H1 (cell line): Measurements from ENCODE around the gene PASK. TPM values are rescaled to one million over a fixed set of nuclear protein-coding genes. Genes with fewer than 3 reads are reported as not detected.

Experiments
- CTCF ChIA-PET: fragments of 300-600 bp; sonication (Branson Sonifier 250); formaldehyde crosslinking; loops from one replicate; lab custom pipeline; 2021; ENCODE audit not compliant: partially characterized antibody; lab: Charles Lee
- POLR2A ChIA-PET: fragments of 300-600 bp; sonication (Branson Sonifier 250); formaldehyde crosslinking; loops from one replicate; lab custom pipeline; 2021; ENCODE audit warnings: inconsistent platforms; ENCODE audit not compliant: partially characterized antibody; lab: Charles Lee
- DNase-seq, 2 experiments: peaks; one replicate each; pipeline versions ENCODE4 v3.0.0 to v3.0.0-alpha.2; 2010 to 2022; ENCODE audit warnings: low spot score in 2 of 2, low read depth in 1 of 2, mixed read lengths in 1 of 2
- FAIRE-seq: peaks from 2 replicates; lab custom pipeline; 2011; peaks lifted over from hg19 to GRCh38; lab: Jason Lieb, UNC
- H2AFZ ChIP-seq: 2 replicates; pipeline ENCODE4 v1.8.1; 2012; ENCODE audit warnings: low read length, inconsistent platforms
- H2AK5ac ChIP-seq: 2 replicates; pipeline ENCODE4 v1.6.1; 2013; ENCODE audit warnings: low read depth, low read length
- H2BK120ac ChIP-seq: replicated peaks from 2 replicates; pipeline ENCODE3; 2013; ENCODE audit warnings: low read depth, low read length, inconsistent platforms
- H2BK12ac ChIP-seq: 2 replicates; pipeline ENCODE4 v1.6.1; 2013; ENCODE audit warnings: low read depth, low read length
- H2BK15ac ChIP-seq: 2 replicates; pipeline ENCODE4 v1.6.1; 2013; ENCODE audit warnings: low read length
- H2BK20ac ChIP-seq: 2 replicates; pipeline ENCODE4 v1.6.1; 2013; ENCODE audit warnings: low read length
- H2BK5ac ChIP-seq: 2 replicates; pipeline ENCODE4 v1.6.1; 2013; ENCODE audit warnings: low read depth, low read length
- H3K14ac ChIP-seq: 2 replicates; pipeline ENCODE4 v1.6.1; 2013; ENCODE audit warnings: inconsistent platforms; ENCODE audit not compliant: insufficient read length
- H3K18ac ChIP-seq: 2 replicates; pipeline ENCODE4 v1.6.1; 2013; ENCODE audit warnings: low read length; ENCODE audit errors: extremely low read depth
- H3K23ac ChIP-seq: 2 replicates; pipeline ENCODE4 v1.6.1; 2013; ENCODE audit warnings: inconsistent platforms; ENCODE audit not compliant: insufficient read length
- H3K23me2 ChIP-seq: 2 replicates; pipeline ENCODE4 v1.6.1; 2013; ENCODE audit warnings: low read depth, low read length
- H3K27ac ChIP-seq: 2 replicates; pipeline ENCODE4 v1.6.1; 2011; ENCODE audit warnings: low read depth, low read length, inconsistent platforms
- H3K27me3 ChIP-seq, 4 experiments: replicated peaks in 1 of 4; 1 replicate in 1 of 4; 2 replicates in 3 of 4; pipeline versions ENCODE4 v1.6.1 to v1.8.1; 2011 to 2013; ENCODE audit warnings: low read length in 3 of 4, mild to moderate bottlenecking in 3 of 4, inconsistent platforms in 2 of 4, mixed read lengths in 2 of 4, moderate library complexity in 1 of 4; ENCODE audit not compliant: control insufficient read depth in 3 of 4, insufficient read depth in 3 of 4; ENCODE audit errors: extremely low read depth in 1 of 4
- H3K36me3 ChIP-seq, 4 experiments: 2 replicates each; pipeline versions ENCODE4 v1.6.1 to v1.8.1; 2011 to 2013; ENCODE audit warnings: mild to moderate bottlenecking in 4 of 4, low read length in 3 of 4, moderate library complexity in 2 of 4, control low read depth in 1 of 4, inconsistent platforms in 1 of 4; ENCODE audit not compliant: insufficient read depth in 4 of 4, control insufficient read depth in 2 of 4
- H3K4ac ChIP-seq: replicated peaks from 2 replicates; pipeline ENCODE3; 2013; ENCODE audit warnings: low read length, low read depth, mixed read lengths, inconsistent platforms; ENCODE audit not compliant: insufficient read length
- H3K4me1 ChIP-seq, 4 experiments: replicated peaks in 1 of 4; 1 replicate in 1 of 4; 2 replicates in 3 of 4; pipeline versions ENCODE4 v1.6.1 to v1.8.1; 2011 to 2013; ENCODE audit warnings: low read length in 3 of 4, inconsistent platforms in 2 of 4, mixed read lengths in 1 of 4; ENCODE audit not compliant: insufficient read depth in 4 of 4, control insufficient read depth in 3 of 4
- H3K4me2 ChIP-seq, 2 experiments: 2 replicates each; pipeline versions ENCODE4 v1.6.1 to v1.8.1; 2011 to 2013; ENCODE audit warnings: low read depth in 2 of 2, low read length in 2 of 2, control low read depth in 1 of 2, inconsistent platforms in 1 of 2, mild to moderate bottlenecking in 1 of 2; ENCODE audit not compliant: insufficient read depth in 1 of 2
- H3K4me3 ChIP-seq, 4 experiments: fragments of 200-600, 300-600 bp in 1 of 4; sonication (generic), shearing (Covaris generic), sonication (Bioruptor Twin) in 1 of 4; 2 replicates each; pipeline versions ENCODE4 v1.5.1 to v1.8.1; 2011 to 2016; ENCODE audit warnings: low read length in 4 of 4, low read depth in 3 of 4, control low read depth in 2 of 4, inconsistent platforms in 2 of 4, mild to moderate bottlenecking in 2 of 4, mixed read lengths in 1 of 4, moderate library complexity in 1 of 4; ENCODE audit not compliant: insufficient read depth in 2 of 4; ENCODE audit errors: extremely low read depth in 1 of 4
- H3K56ac ChIP-seq: replicated peaks from 2 replicates; pipeline ENCODE3; 2013; ENCODE audit warnings: low read depth, mild to moderate bottlenecking, mixed read lengths, low read length, inconsistent platforms; ENCODE audit not compliant: insufficient read length
- H3K79me1 ChIP-seq: 2 replicates; pipeline ENCODE4 v1.6.1; 2013; ENCODE audit warnings: low read depth, low read length, control low read depth
- H3K79me2 ChIP-seq, 2 experiments: 2 replicates each; pipeline versions ENCODE4 v1.6.1 to v1.8.1; 2012 to 2013; ENCODE audit warnings: low read length in 2 of 2, mild to moderate bottlenecking in 2 of 2, inconsistent platforms in 1 of 2; ENCODE audit not compliant: insufficient read depth in 2 of 2, control insufficient read depth in 1 of 2
- H3K9ac ChIP-seq, 4 experiments: replicated peaks in 1 of 4; 1 replicate in 1 of 4; 2 replicates in 3 of 4; pipeline versions ENCODE4 v1.6.1 to v1.8.1; 2011 to 2013; ENCODE audit warnings: low read depth in 3 of 4, low read length in 3 of 4, control low read depth in 2 of 4, mild to moderate bottlenecking in 2 of 4, moderate library complexity in 2 of 4, inconsistent platforms in 1 of 4; ENCODE audit errors: extremely low read depth in 1 of 4
- H3K9me3 ChIP-seq, 2 experiments: 2 replicates each; pipeline versions ENCODE4 v1.6.1 to v1.8.1; 2012 to 2013; ENCODE audit warnings: mild to moderate bottlenecking in 2 of 2, moderate library complexity in 2 of 2, control low read depth in 1 of 2, inconsistent platforms in 1 of 2, low read depth in 1 of 2, low read length in 1 of 2, mixed read lengths in 1 of 2; ENCODE audit not compliant: insufficient read depth in 2 of 2
- H4K20me1 ChIP-seq, 2 experiments: replicated peaks in 1 of 2; 2 replicates each; pipeline versions ENCODE3 to v1.8.1; 2011 to 2013; ENCODE audit warnings: inconsistent platforms in 2 of 2, low read length in 2 of 2, mild to moderate bottlenecking in 1 of 2; ENCODE audit not compliant: insufficient read depth in 2 of 2, control insufficient read depth in 1 of 2
- H4K5ac ChIP-seq: 2 replicates; pipeline ENCODE4 v1.6.1; 2013; ENCODE audit warnings: low read length, low read depth, mixed read lengths, inconsistent platforms; ENCODE audit not compliant: insufficient read length
- H4K8ac ChIP-seq: 2 replicates; pipeline ENCODE4 v1.8.0; 2013; ENCODE audit warnings: mild to moderate bottlenecking, moderate library complexity, low read length, inconsistent platforms; ENCODE audit not compliant: insufficient read depth; ENCODE audit errors: extremely low read depth
- H4K91ac ChIP-seq: replicated peaks from 2 replicates; pipeline ENCODE3; 2013; ENCODE audit warnings: low read length, mixed read lengths, inconsistent platforms; ENCODE audit not compliant: insufficient read length
- ASH2L ChIP-seq: fragments of 200-600, 300-600 bp; sonication (generic); IDR thresholded peaks from one replicate; pipeline ENCODE4 v1.7.1; 2017; ENCODE audit warnings: low read length
- EP300 ChIP-seq, 2 experiments: IDR thresholded peaks; 1 replicate in 1 of 2; 2 replicates in 1 of 2; pipeline ENCODE4 v1.6.1; 2011 to 2012; ENCODE audit warnings: low read depth in 2 of 2, low read length in 2 of 2, mild to moderate bottlenecking in 2 of 2, borderline replicate concordance in 1 of 2, inconsistent platforms in 1 of 2, moderate library complexity in 1 of 2
- HDAC6 ChIP-seq: IDR thresholded peaks from one replicate; pipeline ENCODE4 v1.7.1; 2012; ENCODE audit warnings: low read depth, mild to moderate bottlenecking, inconsistent platforms, low read length, moderate library complexity
- KDM1A ChIP-seq: fragments of 200-600, 300-600 bp; sonication (generic); IDR thresholded peaks from 2 replicates; pipeline ENCODE4 v1.7.1; 2016; ENCODE audit warnings: mild to moderate bottlenecking, low read length, borderline replicate concordance
- PHF8 ChIP-seq: fragments of 200-600 bp; sonication (generic); conservative IDR thresholded peaks from 2 replicates; pipeline ENCODE4 v1.7.1; 2012; ENCODE audit warnings: low read depth, mild to moderate bottlenecking, inconsistent platforms, low read length, moderate library complexity
- POLR2A ChIP-seq, 2 experiments: IDR thresholded peaks; 1 replicate in 1 of 2; 2 replicates in 1 of 2; pipeline ENCODE4 v1.6.1; 2011; ENCODE audit warnings: low read depth in 2 of 2, low read length in 2 of 2, mild to moderate bottlenecking in 2 of 2; ENCODE audit errors: control extremely low read depth in 1 of 2
- RFX5 ChIP-seq: IDR thresholded peaks from 2 replicates; pipeline ENCODE4 v1.6.1; 2011; ENCODE audit warnings: low read depth, low read length, improper control_type of control experiment, borderline replicate concordance
- SIRT6 ChIP-seq: IDR thresholded peaks from one replicate; pipeline ENCODE4 v1.7.1; 2012; ENCODE audit warnings: low read length, inconsistent platforms
- SP1 ChIP-seq: IDR thresholded peaks from 2 replicates; pipeline ENCODE4 v1.6.1; 2011; ENCODE audit warnings: low read depth, low read length
- TAF7 ChIP-seq: optimal IDR thresholded peaks from 2 replicates; pipeline ENCODE3; 2011; ENCODE audit warnings: low read depth, mild to moderate bottlenecking, inconsistent platforms, low read length, moderate library complexity, borderline replicate concordance
- TCF12 ChIP-seq: IDR thresholded peaks from 2 replicates; pipeline ENCODE4 v1.6.1; 2011; ENCODE audit warnings: low read depth, mild to moderate bottlenecking, low read length
- WGBS, 2 experiments: shearing (Covaris generic) in 1 of 2; methylation state at CpG; one replicate each; pipeline versions ENCODE4 v1.1.6 to v1.1.7; 2013 to 2015; ENCODE audit warnings: low lambda C conversion rate in 2 of 2, mixed read lengths in 2 of 2, inconsistent platforms in 1 of 2, low coverage in 1 of 2, missing lambda C conversion rate in 1 of 2; ENCODE audit not compliant: insufficient replicate concordance in 2 of 2, insufficient coverage in 1 of 2, insufficient read length in 1 of 2; ENCODE audit errors: extremely low coverage in 1 of 2, missing lambda C conversion rate in 1 of 2; 5-methylcytosine and 5-hydroxymethylcytosine counted together
- polyA plus RNA-seq, 7 experiments: library from polyadenylated mRNA; depleted of rRNA in 3 of 7; stranded (reverse) in 5 of 7; unstranded in 2 of 7; fragments of >200 nt in 5 of 7; fragments of 200-250 nt in 2 of 7; gene quantifications; 1 replicate in 5 of 7; 2 replicates in 1 of 7; 4 replicates in 1 of 7; pipeline versions ENCODE4 v1.2.1 to v1.2.3, GENCODE V29; 2011 to 2013; ENCODE audit warnings: missing spikeins in 2 of 7, mixed read lengths in 2 of 7
- total RNA-seq: library from RNA; stranded (reverse); fragmentation: NEBNext Ultra II Directional; extraction: Animal tissue kit (Norgen Biotek cat#: 25700); gene quantifications from 2 replicates; pipeline ENCODE4 v1.2.1, GENCODE V29; 2021
- TF ChIP-seq, protein P1 (sequence below): IDR thresholded peaks from 2 replicates; pipeline ENCODE4 v1.6.1; 2012; ENCODE audit warnings: inconsistent platforms
- TF ChIP-seq, protein P2 (sequence below): IDR thresholded peaks from 2 replicates; pipeline ENCODE4 v1.6.1; 2011; ENCODE audit warnings: low read depth, mild to moderate bottlenecking, low read length; ENCODE audit not compliant: insufficient read depth

Gene PASK
- total and polyA plus RNA-seq, 2 of the 8 experiments (the other 6 are each of a cell fraction or from before 2014, with no cell fraction given) = 20.5 to 66.1 TPM

DNA sequence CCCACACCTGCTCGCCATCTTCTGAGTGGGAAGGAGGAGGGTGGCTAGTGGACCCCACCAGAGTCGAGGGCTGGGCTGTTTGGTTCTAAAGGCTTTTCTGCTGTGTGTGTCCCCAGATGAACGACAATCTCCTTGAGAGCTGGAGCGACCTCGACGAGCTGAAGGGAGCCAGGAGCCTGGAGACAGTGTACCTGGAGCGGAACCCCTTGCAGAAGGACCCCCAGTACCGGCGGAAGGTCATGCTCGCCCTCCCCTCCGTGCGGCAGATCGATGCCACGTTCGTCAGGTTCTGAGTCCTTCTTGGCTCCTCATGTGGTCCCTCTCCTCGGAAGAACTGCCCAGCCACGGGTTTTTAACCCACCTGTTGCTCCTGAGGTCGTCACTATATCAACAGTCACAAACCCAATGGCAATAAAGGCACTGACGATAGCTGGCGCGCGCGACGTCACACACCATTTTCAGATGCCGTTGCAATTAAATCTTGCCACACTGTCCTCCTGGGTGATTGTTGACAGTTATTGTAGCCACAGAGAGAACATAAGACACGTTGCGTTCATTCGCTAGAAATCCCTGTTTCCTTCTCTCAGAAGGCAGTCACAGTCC is 33.4 kb upstream of the PASK start:
- Histone ChIP-seq H4K91ac (no peak overlapping the region), H2BK15ac (no peak overlapping the region), H3K4me2 (no peak overlapping the region), H3K56ac (no peak overlapping the region), H3K14ac (no peak overlapping the region), H2BK20ac (no peak overlapping the region), H4K20me1 (peaks cover 0 to 3% of the 10 kb centered on the region in 2 experiments), H3K79me2 (no peaks in the 10 kb centered on the region), H3K9me3 (no peaks in the 10 kb centered on the region), H2AFZ (no peak overlapping the region), H2AK5ac (no peak overlapping the region), H3K4me3 (no peak overlapping the region), H3K79me1 (no peaks in the 10 kb centered on the region), H3K36me3 (no peaks in the 10 kb centered on the region), H2BK120ac (no peak overlapping the region), H3K27ac (no peak overlapping the region), H3K27me3 (no peaks in the 10 kb centered on the region), H3K23me2 (no peaks in the 10 kb centered on the region), H3K23ac (no peak overlapping the region), H2BK12ac (no peak overlapping the region), H3K9ac (no peak overlapping the region), H4K5ac (no peak overlapping the region), H4K8ac (no peak overlapping the region), H2BK5ac (no peak overlapping the region), H3K18ac (no peak overlapping the region), H3K4me1 (peaks cover 0 to 3% (median 2%) of the 10 kb centered on the region in 4 experiments; a peak in 3 of 7 replicates), H3K4ac (no peak overlapping the region)
- WGBS, 2 experiments = 90% methylated on average over 28 of the region's 28 CpGs; no CpG with 5 or more reads in 1 of the 2 experiments
- POLR2A ChIA-PET = interaction anchor here (1.0 kb wide), 1 partner anchor 35 kb away, joined by 4 read pairs; no protein-coding TSS in a partner anchor
- CTCF ChIA-PET = interaction anchor here (1.2 to 2.5 kb wide), 3 partner anchors 32 to 40 kb away, joined by 4 to 15 read pairs (median 4); partner anchors contain the start of genes PASK and PPP1R7
- no peak for FAIRE-seq
- DNase-seq = no peak
- TF ChIP-seq, protein P1, sequence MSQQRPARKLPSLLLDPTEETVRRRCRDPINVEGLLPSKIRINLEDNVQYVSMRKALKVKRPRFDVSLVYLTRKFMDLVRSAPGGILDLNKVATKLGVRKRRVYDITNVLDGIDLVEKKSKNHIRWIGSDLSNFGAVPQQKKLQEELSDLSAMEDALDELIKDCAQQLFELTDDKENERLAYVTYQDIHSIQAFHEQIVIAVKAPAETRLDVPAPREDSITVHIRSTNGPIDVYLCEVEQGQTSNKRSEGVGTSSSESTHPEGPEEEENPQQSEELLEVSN = no peak
- TF ChIP-seq TAF7 = no peak
- no peak for TF ChIP-seq SIRT6
- no peak for TF ChIP-seq POLR2A (IDR thresholded peaks at IDR 0.05; ENCODE audit: control extremely low read depth in 1 of 2, low read depth in 2 of 2, low read length in 2 of 2)
- no peak for TF ChIP-seq EP300 (IDR thresholded peaks at IDR 0.05; ENCODE audit: borderline replicate concordance in 1 of 2, low read depth in 2 of 2, low read length in 2 of 2)
- TF ChIP-seq, protein P2, sequence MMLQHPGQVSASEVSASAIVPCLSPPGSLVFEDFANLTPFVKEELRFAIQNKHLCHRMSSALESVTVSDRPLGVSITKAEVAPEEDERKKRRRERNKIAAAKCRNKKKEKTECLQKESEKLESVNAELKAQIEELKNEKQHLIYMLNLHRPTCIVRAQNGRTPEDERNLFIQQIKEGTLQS = no peak
- no peak for TF ChIP-seq PHF8
- no peak for TF ChIP-seq TCF12
- no peak for TF ChIP-seq RFX5
- no peak for TF ChIP-seq KDM1A
- TF ChIP-seq HDAC6 = no peak
- TF ChIP-seq ASH2L = no peak
- no peak for TF ChIP-seq SP1
